GM23248 (cell line): ENCODE measurements around the gene SYNGR2. TPM values are rescaled to one million over a fixed set of nuclear protein-coding genes. Genes with fewer than 3 reads are reported as not detected.
A peak's percentile ranks its signal among the peaks of the same experiment; 100 is the strongest.

Experiments
- DNase-seq: peaks from one replicate; pipeline ENCODE4 v3.0.0-alpha.2; 2015
- H2AFZ ChIP-seq: fragments of 200-600 bp; sonication (generic); 2 replicates; pipeline ENCODE4 v1.6.1; 2016; ENCODE audit warnings: antibody characterized with exemption
- H3F3A ChIP-seq: fragments of 200-600 bp; sonication (generic); 2 replicates; pipeline ENCODE4 v1.6.1; 2016; ENCODE audit warnings: mild to moderate bottlenecking, antibody characterized with exemption, mixed run types; ENCODE audit not compliant: insufficient read depth
- H3K27ac ChIP-seq: fragments of 200-600 bp; sonication (generic); 2 replicates; pipeline ENCODE4 v1.5.1; 2016; ENCODE audit warnings: mild to moderate bottlenecking
- H3K27me3 ChIP-seq: fragments of 200-600 bp; sonication (generic); replicated peaks from 2 replicates; pipeline ENCODE4 v1.6.1; 2016; ENCODE audit warnings: mild to moderate bottlenecking; ENCODE audit not compliant: insufficient read depth
- H3K36me3 ChIP-seq: fragments of 200-600 bp; sonication (generic); 2 replicates; pipeline ENCODE4 v1.6.1; 2016; ENCODE audit warnings: low read depth, mild to moderate bottlenecking
- H3K4me1 ChIP-seq: fragments of 200-600 bp; sonication (generic); 2 replicates; pipeline ENCODE4 v1.6.1; 2016; ENCODE audit warnings: mild to moderate bottlenecking; ENCODE audit not compliant: insufficient read depth
- H3K4me2 ChIP-seq: fragments of 200-600 bp; sonication (generic); one replicate; pipeline ENCODE4 v1.6.1; 2016; ENCODE audit warnings: mild to moderate bottlenecking; ENCODE audit not compliant: unreplicated experiment
- H3K4me3 ChIP-seq: fragments of 200-600 bp; sonication (generic); 2 replicates; pipeline ENCODE4 v1.5.1; 2016; ENCODE audit warnings: mild to moderate bottlenecking
- H3K79me2 ChIP-seq: fragments of 200-600 bp; sonication (generic); 2 replicates; pipeline ENCODE4 v1.6.1; 2016; ENCODE audit warnings: mild to moderate bottlenecking; ENCODE audit not compliant: insufficient read depth
- H3K9ac ChIP-seq: fragments of 200-600 bp; sonication (generic); 2 replicates; pipeline ENCODE4 v1.6.1; 2016; ENCODE audit warnings: mild to moderate bottlenecking
- H3K9me2 ChIP-seq: fragments of 200-600 bp; sonication (generic); 2 replicates; pipeline ENCODE4 v1.6.1; 2016; ENCODE audit warnings: mixed run types, mild to moderate bottlenecking, moderate library complexity; ENCODE audit not compliant: insufficient read depth
- H3K9me3 ChIP-seq: fragments of 200-600 bp; sonication (generic); one replicate; pipeline ENCODE4 v1.6.1; 2017; ENCODE audit warnings: low read depth
- H4K20me1 ChIP-seq: fragments of 200-600 bp; sonication (generic); 2 replicates; pipeline ENCODE4 v1.6.0; 2016; ENCODE audit not compliant: insufficient read depth
- EZH2 ChIP-seq: fragments of 200-600 bp; sonication (generic); IDR thresholded peaks from 2 replicates; pipeline ENCODE4 v1.6.1; 2018; ENCODE audit warnings: antibody characterized with exemption, mild to moderate bottlenecking; ENCODE audit not compliant: insufficient read depth, poor library complexity, severe bottlenecking
- EZH2phosphoT487 ChIP-seq: fragments of 200-600 bp; sonication (generic); IDR thresholded peaks from 2 replicates; pipeline ENCODE4 v1.6.1; 2018; ENCODE audit warnings: antibody characterized with exemption, moderate library complexity, mild to moderate bottlenecking, low read depth; ENCODE audit not compliant: insufficient read depth
- WGBS, 2 experiments: methylation state at CpG; one replicate each; pipeline ENCODE4 v1.1.6; 2015 to 2017; ENCODE audit warnings: low lambda C conversion rate in 2 of 2, low coverage in 1 of 2; ENCODE audit errors: missing lambda C conversion rate in 2 of 2; 5-methylcytosine and 5-hydroxymethylcytosine counted together
- in situ Hi-C: fragments of 300-500 bp; cut with MboI; formaldehyde crosslinking; loops from 2 replicates; pipeline ENCODE4 v1.15.0; 2020
- polyA plus RNA-seq: library from polyadenylated mRNA; unstranded; fragments of >200 nt; fragmentation: Nextera tagmentation; extraction: Ambion mirVana; gene quantifications from 2 replicates; pipeline ENCODE4 v1.2.1, GENCODE V29; 2016
- total RNA-seq: library from RNA; depleted of rRNA; stranded (reverse); fragments of >200 nt; shearing (Covaris generic); gene quantifications from 2 replicates; pipeline ENCODE4 v1.2.3, GENCODE V29; 2014

The SYNGR2 gene
- total and polyA plus RNA-seq, 2 experiments from 2014 or later, result 6.2 to 19.3 TPM

DNA sequence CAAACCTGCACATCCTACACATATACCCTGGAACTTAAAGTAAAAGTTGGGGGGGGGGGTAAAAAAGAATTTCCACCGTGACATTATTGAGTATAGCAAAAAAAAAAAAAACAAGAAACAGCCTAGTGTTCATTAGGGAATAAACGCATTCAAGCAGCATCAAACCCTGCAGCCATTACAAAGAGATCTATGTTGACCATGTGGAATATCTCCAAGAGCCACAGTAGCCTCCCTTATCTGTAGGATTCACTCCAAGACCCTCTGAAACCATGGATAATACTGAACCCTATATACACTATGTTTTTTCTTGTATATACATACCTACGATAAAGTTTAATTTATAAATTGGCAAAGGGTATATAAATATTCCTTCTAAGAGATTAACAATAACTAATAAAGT is 40.1 kb downstream of the SYNGR2 start:
- no peaks in the 10 kb centered on the region for H3K27me3 ChIP-seq
- DNase-seq, result no peak
- H3F3A ChIP-seq, result no peaks in the 10 kb centered on the region
- no peak overlapping the region for H3K27ac ChIP-seq
- no peaks in the 10 kb centered on the region for H3K9me2 ChIP-seq
- H4K20me1 ChIP-seq, result no peaks in the 10 kb centered on the region
- H3K4me1 ChIP-seq, result no peaks in the 10 kb centered on the region
- H3K79me2 ChIP-seq, result no peaks in the 10 kb centered on the region
- H2AFZ ChIP-seq, result no peak overlapping the region
- H3K4me2 ChIP-seq, result no peak overlapping the region
- H3K9ac ChIP-seq, result no peak overlapping the region
- no peak overlapping the region for H3K4me3 ChIP-seq
- 69 to 71% methylated on average over 3 of the region's 3 CpGs for WGBS, 2 experiments
- TF ChIP-seq EZH2phosphoT487, result no peak
- TF ChIP-seq EZH2, result no peak
- no peaks in the 10 kb centered on the region for H3K36me3 ChIP-seq
- in situ Hi-C loops, result no loop called here
- no peaks in the 10 kb centered on the region for H3K9me3 ChIP-seq

- in situ Hi-C loops, result no loop called here
- Histone ChIP-seq H3K4me1 (no peaks in the 10 kb centered on the region), H3K27me3 (no peaks in the 10 kb centered on the region), H3K4me2 (no peak overlapping the region), H3K27ac (no peak overlapping the region), H3K9ac (no peak overlapping the region), H3K36me3 (no peaks in the 10 kb centered on the region), H3F3A (no peaks in the 10 kb centered on the region), H3K4me3 (no peak overlapping the region), H3K9me2 (no peaks in the 10 kb centered on the region), H3K9me3 (no peaks in the 10 kb centered on the region), H3K79me2 (peaks cover 10% of the 10 kb centered on the region), H2AFZ (no peak overlapping the region), H4K20me1 (no peaks in the 10 kb centered on the region)
- 85 to 87% methylated on average over 10 of the region's 10 CpGs for WGBS, 2 experiments
- no peak for DNase-seq
- TF ChIP-seq EZH2, result no peak
- no peak for TF ChIP-seq EZH2phosphoT487
Observed at GRCh38 chr17:78210111-78210510, 41.7 kb downstream of the SYNGR2 start.

DNA sequence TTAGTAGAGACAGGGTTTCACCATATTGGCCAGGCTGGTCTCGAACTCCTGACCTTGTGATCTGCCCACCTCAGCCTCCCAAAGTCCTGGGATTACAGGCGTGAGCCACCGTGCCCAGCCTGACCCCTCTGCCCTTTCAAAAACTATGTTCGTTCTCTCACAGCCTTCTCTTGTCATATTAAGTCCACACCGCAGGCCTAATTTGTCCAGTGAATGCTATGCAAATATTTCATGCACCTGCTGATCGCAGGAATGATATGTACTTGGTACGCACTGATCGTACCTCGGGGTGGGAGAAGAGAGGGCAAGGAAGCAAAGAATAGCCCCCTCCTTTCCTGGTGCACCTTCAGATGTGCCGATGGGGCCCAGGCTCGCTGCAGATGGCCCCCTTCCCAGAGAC is 42.7 kb downstream of the SYNGR2 start:
- Histone ChIP-seq H3K9ac (no peak overlapping the region), H3K4me2 (no peak overlapping the region), H3K9me2 (no peaks in the 10 kb centered on the region), H3K4me1 (no peaks in the 10 kb centered on the region), H3F3A (no peaks in the 10 kb centered on the region), H3K79me2 (peaks cover 20% of the 10 kb centered on the region), H3K9me3 (no peaks in the 10 kb centered on the region), H2AFZ (no peak overlapping the region), H3K27me3 (no peaks in the 10 kb centered on the region), H4K20me1 (no peaks in the 10 kb centered on the region), H3K4me3 (no peak overlapping the region), H3K36me3 (no peaks in the 10 kb centered on the region), H3K27ac (no peak overlapping the region)
- no peak for DNase-seq
- WGBS, 2 experiments, result 73 to 83% methylated on average over 11 of the region's 11 CpGs
- in situ Hi-C loops, result no loop called here
- no peak for TF ChIP-seq EZH2phosphoT487
- TF ChIP-seq EZH2, result no peak

GRCh38 chr17:78214016-78214705 is 45.8 kb downstream of the SYNGR2 start, which contains the start of gene BIRC5:
BIRC5 (plus strand) TSS chr17:78214253; CDS start chr17:78214317, 64 bp downstream.
- H3K9ac ChIP-seq, result peak within 1 kb of the TSS; percentile 83
- WGBS, 2 experiments, result 2% methylated on average over 60 of the region's 60 CpGs
- in situ Hi-C loops, result no loop called here

More at GRCh38 chr17:78214016-78214705, 45.8 kb downstream of the SYNGR2 start, which contains the start of gene BIRC5:
- peak; percentile 98 for DNase-seq
- Histone ChIP-seq H3K36me3 (no peaks in the 10 kb centered on the region), H3K4me1 (no peaks in the 10 kb centered on the region), H3F3A (no peaks in the 10 kb centered on the region), H3K27me3 (no peaks in the 10 kb centered on the region), H4K20me1 (no peaks in the 10 kb centered on the region), H3K27ac (peak within 1 kb of the TSS; percentile 9; the same call in 1 of the 2 replicates), H3K4me2 (peak within 1 kb of the TSS; percentile 88), H3K79me2 (peaks cover 34% of the 10 kb centered on the region), H3K9me2 (no peaks in the 10 kb centered on the region), H3K9me3 (no peaks in the 10 kb centered on the region), H3K4me3 (peak within 1 kb of the TSS; percentile 83), H2AFZ (peak within 1 kb of the TSS; percentile 95)
- TF ChIP-seq EZH2 (no peak), EZH2phosphoT487 (no peak)
